Tibial nerve (tissue), 4 donors: ENCODE measurements around the gene ALB.

Source experiments
- EP300 ChIP-seq, 2 donors: sonication (generic); formaldehyde crosslinking; IDR thresholded peaks; one replicate each; pipeline ENCODE4 v1.6.1; 2017; ENCODE audit warnings: antibody characterized with exemption in 2 of 2, mild to moderate bottlenecking in 1 of 2
- POLR2A ChIP-seq, 2 donors: fragments of 450-650 bp; IDR thresholded peaks; one replicate each; pipeline ENCODE4 v1.6.1; 2017; ENCODE audit warnings: antibody characterized with exemption in 2 of 2, mild to moderate bottlenecking in 2 of 2, moderate library complexity in 2 of 2
- TF ChIP-seq, protein P1 (sequence below), 5 experiments: fragments of 200-600 bp in 3 of 5; fragments of 450-650 bp in 2 of 5; sonication (generic) in 3 of 5; IDR thresholded peaks; one replicate each; pipeline ENCODE4 v1.5.1; 2016 to 2019; ENCODE audit warnings: antibody characterized with exemption in 5 of 5, mild to moderate bottlenecking in 3 of 5, moderate library complexity in 2 of 5

- TF ChIP-seq EP300 (IDR thresholded peaks at IDR 0.05) = no peak
- TF ChIP-seq POLR2A (IDR thresholded peaks at IDR 0.05) = no peak
- TF ChIP-seq, protein P1, sequence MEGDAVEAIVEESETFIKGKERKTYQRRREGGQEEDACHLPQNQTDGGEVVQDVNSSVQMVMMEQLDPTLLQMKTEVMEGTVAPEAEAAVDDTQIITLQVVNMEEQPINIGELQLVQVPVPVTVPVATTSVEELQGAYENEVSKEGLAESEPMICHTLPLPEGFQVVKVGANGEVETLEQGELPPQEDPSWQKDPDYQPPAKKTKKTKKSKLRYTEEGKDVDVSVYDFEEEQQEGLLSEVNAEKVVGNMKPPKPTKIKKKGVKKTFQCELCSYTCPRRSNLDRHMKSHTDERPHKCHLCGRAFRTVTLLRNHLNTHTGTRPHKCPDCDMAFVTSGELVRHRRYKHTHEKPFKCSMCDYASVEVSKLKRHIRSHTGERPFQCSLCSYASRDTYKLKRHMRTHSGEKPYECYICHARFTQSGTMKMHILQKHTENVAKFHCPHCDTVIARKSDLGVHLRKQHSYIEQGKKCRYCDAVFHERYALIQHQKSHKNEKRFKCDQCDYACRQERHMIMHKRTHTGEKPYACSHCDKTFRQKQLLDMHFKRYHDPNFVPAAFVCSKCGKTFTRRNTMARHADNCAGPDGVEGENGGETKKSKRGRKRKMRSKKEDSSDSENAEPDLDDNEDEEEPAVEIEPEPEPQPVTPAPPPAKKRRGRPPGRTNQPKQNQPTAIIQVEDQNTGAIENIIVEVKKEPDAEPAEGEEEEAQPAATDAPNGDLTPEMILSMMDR (IDR thresholded peaks at IDR 0.05) = no peak
These were observed 54.3 kb downstream of the ALB start for GRCh38 chr4:73458184-73459047.
